Mesenchymal stem cell (in vitro differentiated cells and primary cell): Measurements from ENCODE around the gene WSB2.

ENCODE experiments used
- DNase-seq: peaks from one replicate; pipeline ENCODE4 v3.0.0-alpha.2; 2013
- H2AFZ ChIP-seq: one replicate; pipeline ENCODE4 v1.6.1; 2013; ENCODE audit warnings: low read depth, mild to moderate bottlenecking, control low read depth, inconsistent platforms, low read length, moderate library complexity
- H2AK5ac ChIP-seq: 2 replicates; pipeline ENCODE4 v1.6.1; 2013; ENCODE audit warnings: low read length, moderate library complexity, mild to moderate bottlenecking, inconsistent platforms; ENCODE audit not compliant: severe bottlenecking
- H2BK120ac ChIP-seq: one replicate; pipeline ENCODE4 v1.6.1; 2013; ENCODE audit warnings: low read depth, mild to moderate bottlenecking, inconsistent platforms, low read length, moderate library complexity
- H2BK12ac ChIP-seq, 2 experiments: one replicate each; pipeline ENCODE4 v1.6.1; 2013; ENCODE audit warnings: inconsistent platforms in 2 of 2, low read length in 2 of 2, mild to moderate bottlenecking in 2 of 2, moderate library complexity in 2 of 2, control low read depth in 1 of 2
- H2BK15ac ChIP-seq: one replicate; pipeline ENCODE4 v1.6.1; 2013; ENCODE audit warnings: mild to moderate bottlenecking, low read depth, inconsistent platforms; ENCODE audit not compliant: poor library complexity, severe bottlenecking
- H2BK5ac ChIP-seq: 2 replicates; pipeline ENCODE4 v1.6.1; 2013; ENCODE audit warnings: low read depth, mild to moderate bottlenecking, low read length, control low read depth, inconsistent platforms; ENCODE audit not compliant: poor library complexity, severe bottlenecking
- H3K14ac ChIP-seq, 2 experiments: one replicate each; pipeline ENCODE4 v1.6.1; 2013; ENCODE audit warnings: inconsistent platforms in 2 of 2, low read length in 2 of 2, control low read depth in 1 of 2, mild to moderate bottlenecking in 1 of 2, moderate library complexity in 1 of 2
- H3K18ac ChIP-seq, 2 experiments: one replicate each; pipeline ENCODE4 v1.6.1; 2013; ENCODE audit warnings: inconsistent platforms in 2 of 2, low read length in 2 of 2, control low read depth in 1 of 2, low read depth in 1 of 2, mild to moderate bottlenecking in 1 of 2
- H3K23ac ChIP-seq, 2 experiments: one replicate each; pipeline ENCODE4 v1.6.1; 2013; ENCODE audit warnings: inconsistent platforms in 2 of 2, low read length in 2 of 2, mild to moderate bottlenecking in 2 of 2, moderate library complexity in 2 of 2, control low read depth in 1 of 2
- H3K27ac ChIP-seq: 2 replicates; pipeline ENCODE4 v1.5.1; 2013; ENCODE audit warnings: mild to moderate bottlenecking, moderate library complexity, low read length, control low read depth, inconsistent platforms; ENCODE audit not compliant: poor library complexity, severe bottlenecking
- H3K27me3 ChIP-seq, 2 experiments: 2 replicates each; pipeline versions ENCODE4 v1.6.1 to v1.7.0; 2013; ENCODE audit warnings: low read length in 2 of 2, mild to moderate bottlenecking in 2 of 2, moderate library complexity in 2 of 2, control low read depth in 1 of 2, inconsistent platforms in 1 of 2; ENCODE audit not compliant: control insufficient read depth in 1 of 2, insufficient read depth in 1 of 2
- H3K36me3 ChIP-seq, 2 experiments: 2 replicates each; pipeline versions ENCODE4 v1.6.1 to v1.7.0; 2013; ENCODE audit warnings: low read length in 2 of 2, control low read depth in 1 of 2, inconsistent platforms in 1 of 2, low read depth in 1 of 2, mild to moderate bottlenecking in 1 of 2; ENCODE audit not compliant: insufficient read depth in 2 of 2, control insufficient read depth in 1 of 2
- H3K4ac ChIP-seq, 2 experiments: one replicate each; pipeline ENCODE4 v1.6.1; 2013; ENCODE audit warnings: inconsistent platforms in 2 of 2, low read length in 2 of 2, mild to moderate bottlenecking in 2 of 2, moderate library complexity in 2 of 2, control low read depth in 1 of 2, low read depth in 1 of 2
- H3K4me1 ChIP-seq: 2 replicates; pipeline ENCODE4 v1.6.1; 2013; ENCODE audit warnings: low read depth, low read length, control low read depth; ENCODE audit not compliant: control insufficient read depth, insufficient read depth
- H3K4me2 ChIP-seq: 2 replicates; pipeline ENCODE4 v1.6.1; 2013; ENCODE audit warnings: low read length, mild to moderate bottlenecking, inconsistent platforms; ENCODE audit not compliant: poor library complexity, severe bottlenecking
- H3K4me3 ChIP-seq, 2 experiments: 2 replicates each; pipeline versions ENCODE4 v1.5.1 to v1.7.0; 2013; ENCODE audit warnings: low read length in 2 of 2, mild to moderate bottlenecking in 2 of 2, control low read depth in 1 of 2, low read depth in 1 of 2; ENCODE audit not compliant: insufficient read depth in 1 of 2
- H3K79me1 ChIP-seq: replicated peaks from 2 replicates; pipeline ENCODE4 v1.6.1; 2013; ENCODE audit warnings: mild to moderate bottlenecking, control low read depth, low read length, inconsistent platforms; ENCODE audit not compliant: poor library complexity, severe bottlenecking
- H3K9ac ChIP-seq: 2 replicates; pipeline ENCODE4 v1.7.0; 2013; ENCODE audit warnings: mild to moderate bottlenecking, low read length, moderate library complexity
- H3K9me3 ChIP-seq: 2 replicates; pipeline ENCODE4 v1.7.0; 2013; ENCODE audit warnings: mild to moderate bottlenecking, low read length; ENCODE audit not compliant: control insufficient read depth
- H4K8ac ChIP-seq: one replicate; pipeline ENCODE4 v1.6.1; 2013; ENCODE audit warnings: inconsistent platforms, mild to moderate bottlenecking, low read length, moderate library complexity
- H4K91ac ChIP-seq: one replicate; pipeline ENCODE4 v1.6.1; 2013; ENCODE audit warnings: mild to moderate bottlenecking, low read length, inconsistent platforms
- WGBS: methylation state at CpG from one replicate; pipeline ENCODE4 v1.1.7; 2013; ENCODE audit warnings: mixed read lengths; 5-methylcytosine and 5-hydroxymethylcytosine counted together

Gene WSB2

GRCh38 chr12:118059341-118060191 is 1.4 kb downstream of the WSB2 start:
- Histone ChIP-seq H2BK15ac (no peak overlapping the region), H3K4me2 (peak overlapping the region; percentile 80), H4K8ac (no peak overlapping the region), H3K14ac (no peak overlapping the region), H3K27me3 (no peaks in the 10 kb centered on the region), H3K4me1 (peaks cover 12% of the 10 kb centered on the region), H2BK12ac (no peak overlapping the region), H3K36me3 (peaks cover 3 to 13% of the 10 kb centered on the region in 2 experiments), H2BK120ac (peak overlapping the region; percentile 11), H2BK5ac (no peak overlapping the region), H3K23ac (no peak overlapping the region), H3K18ac (peak overlapping the region; percentile 41 to 92), H3K9ac (peak overlapping the region; percentile 98), H3K79me1 (peaks cover 9% of the 10 kb centered on the region), H3K4me3 (peak overlapping the region in 1 of 2 experiments; percentile 94), H3K4ac (no peak overlapping the region), H2AFZ (no peak overlapping the region), H3K9me3 (no peaks in the 10 kb centered on the region), H3K27ac (peak overlapping the region; percentile 90), H4K91ac (no peak overlapping the region), H2AK5ac (no peak overlapping the region)
- peak; percentile 43 for DNase-seq
- 15% methylated on average over 5 of the region's 11 CpGs for WGBS

- H3K27ac ChIP-seq = no peak overlapping the region
- H3K23ac ChIP-seq = no peak overlapping the region
- H4K91ac ChIP-seq = no peak overlapping the region
- no peak overlapping the region for H3K4ac ChIP-seq
- H3K4me1 ChIP-seq = peaks cover 12% of the 10 kb centered on the region
- H3K4me3 ChIP-seq = peak overlapping the region in 1 of 2 experiments; percentile 94
- H3K79me1 ChIP-seq = peaks cover 9% of the 10 kb centered on the region
- no peak overlapping the region for H2BK12ac ChIP-seq
- H3K9me3 ChIP-seq = no peaks in the 10 kb centered on the region
- peak overlapping the region; percentile 98 for H3K9ac ChIP-seq
- peaks cover 3 to 13% of the 10 kb centered on the region in 2 experiments for H3K36me3 ChIP-seq
- no peak overlapping the region for H2BK120ac ChIP-seq
- H4K8ac ChIP-seq = no peak overlapping the region
- H3K27me3 ChIP-seq = no peaks in the 10 kb centered on the region
- no peak overlapping the region for H2AFZ ChIP-seq
- H2BK5ac ChIP-seq = no peak overlapping the region
- no peak overlapping the region for H3K4me2 ChIP-seq
- H3K14ac ChIP-seq = no peak overlapping the region
- WGBS = 94% methylated on average over 7 of the region's 8 CpGs
- no peak for DNase-seq
- H2AK5ac ChIP-seq = no peak overlapping the region
- no peak overlapping the region for H3K18ac ChIP-seq
- no peak overlapping the region for H2BK15ac ChIP-seq
Observed at GRCh38 chr12:118058881-118059280, 2.1 kb downstream of the WSB2 start.

DNA sequence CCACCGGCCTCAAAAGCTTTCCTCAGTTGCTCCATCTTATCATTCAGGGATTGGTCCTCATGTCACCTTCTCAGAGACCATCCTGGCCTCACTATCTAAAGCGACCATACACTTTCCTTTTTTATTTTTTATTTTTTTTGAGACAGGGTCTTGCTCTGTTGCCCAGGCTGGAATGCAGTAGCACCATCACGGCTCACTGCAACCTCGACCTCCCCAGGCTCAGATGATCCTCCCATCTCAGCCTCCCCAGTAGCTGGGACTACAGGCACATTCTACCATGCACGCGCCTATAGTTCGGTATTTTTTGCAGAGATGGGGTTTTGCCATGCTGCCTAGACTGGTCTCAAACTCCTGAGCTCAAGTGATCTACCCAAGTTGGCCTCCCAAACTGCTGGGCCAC is 2.8 kb downstream of the WSB2 start:
- Histone ChIP-seq H3K9ac (no peak overlapping the region), H3K9me3 (no peaks in the 10 kb centered on the region), H2AFZ (no peak overlapping the region), H3K18ac (peak overlapping the region in 1 of 2 experiments; percentile 21), H2AK5ac (no peak overlapping the region), H2BK120ac (no peak overlapping the region), H3K23ac (no peak overlapping the region), H3K27me3 (no peaks in the 10 kb centered on the region), H2BK12ac (no peak overlapping the region), H3K4me2 (no peak overlapping the region), H3K4me1 (peaks cover 12% of the 10 kb centered on the region), H3K79me1 (peaks cover 9% of the 10 kb centered on the region), H3K4ac (peak overlapping the region in 1 of 2 experiments; percentile 40), H3K36me3 (peaks cover 3 to 13% of the 10 kb centered on the region in 2 experiments), H2BK5ac (no peak overlapping the region), H3K14ac (no peak overlapping the region), H4K8ac (no peak overlapping the region), H3K27ac (no peak overlapping the region), H2BK15ac (no peak overlapping the region), H4K91ac (no peak overlapping the region), H3K4me3 (no peak overlapping the region)
- 89% methylated on average over 7 of the region's 7 CpGs for WGBS
- no peak for DNase-seq

DNA sequence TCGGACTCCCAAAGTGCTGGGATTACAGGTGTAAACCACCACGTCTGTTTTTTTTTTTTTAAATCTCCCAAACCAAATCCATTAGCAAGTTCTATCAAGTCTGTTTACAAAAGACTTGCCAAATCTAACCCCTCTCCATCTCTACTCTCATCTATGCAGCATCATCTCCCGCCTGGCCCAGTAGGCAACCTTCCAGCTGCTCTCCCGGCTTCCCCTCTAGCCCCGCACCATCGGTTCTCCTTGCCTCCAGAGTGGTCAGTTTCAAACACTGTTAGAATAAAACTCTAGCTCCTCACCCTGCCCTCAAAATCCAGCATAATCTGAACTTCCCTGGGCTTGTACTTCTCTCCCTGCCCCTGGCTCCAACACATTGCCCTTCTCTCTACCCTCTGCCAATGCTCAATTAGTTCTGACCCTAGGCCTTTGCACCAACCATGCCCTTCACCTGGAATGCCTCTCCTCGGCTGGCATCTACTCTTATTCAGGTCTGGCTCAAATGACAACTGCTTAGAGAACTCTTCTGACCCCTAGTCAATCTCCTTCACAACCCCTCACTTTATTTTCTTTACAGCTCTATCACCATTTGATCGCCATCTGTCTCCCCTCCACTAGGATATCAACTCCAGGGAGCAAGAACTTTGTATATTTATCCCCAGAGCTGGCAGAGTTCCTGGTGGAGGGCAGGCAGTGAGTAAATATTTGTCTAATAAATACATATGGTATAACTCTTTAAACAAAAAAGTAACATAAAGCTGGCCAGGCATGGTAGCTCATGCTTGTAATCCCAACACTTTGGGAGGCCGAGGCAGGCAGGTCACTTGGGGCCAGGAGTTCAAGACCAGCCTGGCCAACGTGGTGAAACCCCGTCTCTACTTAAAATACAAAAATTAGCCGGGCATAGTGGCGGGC is 4.9 kb downstream of the WSB2 start:
- H3K14ac ChIP-seq = no peak overlapping the region
- H2AK5ac ChIP-seq = no peak overlapping the region
- peaks cover 7% of the 10 kb centered on the region for H3K79me1 ChIP-seq
- H3K23ac ChIP-seq = no peak overlapping the region
- peak overlapping the region in 1 of 2 experiments; percentile 83 for H2BK12ac ChIP-seq
- H3K4me2 ChIP-seq = no peak overlapping the region
- no peak overlapping the region for H4K8ac ChIP-seq
- no peak overlapping the region for H2AFZ ChIP-seq
- peaks cover 3 to 25% of the 10 kb centered on the region in 2 experiments for H3K36me3 ChIP-seq
- no peak overlapping the region for H3K4me3 ChIP-seq
- 87% methylated on average over 13 of the region's 13 CpGs for WGBS
- peaks cover 18% of the 10 kb centered on the region for H3K4me1 ChIP-seq
- H4K91ac ChIP-seq = no peak overlapping the region
- no peak overlapping the region for H3K4ac ChIP-seq
- H3K9ac ChIP-seq = no peak overlapping the region
- peak overlapping the region in 1 of 2 experiments; percentile 8 for H3K18ac ChIP-seq
- no peak overlapping the region for H3K27ac ChIP-seq
- H2BK120ac ChIP-seq = no peak overlapping the region
- no peak for DNase-seq
- H3K27me3 ChIP-seq = no peaks in the 10 kb centered on the region
- H2BK15ac ChIP-seq = no peak overlapping the region
- no peaks in the 10 kb centered on the region for H3K9me3 ChIP-seq
- H2BK5ac ChIP-seq = no peak overlapping the region
